AML-193 (cell line): ENCODE data around the gene CRABP1.
A peak's percentile ranks its signal among the peaks of the same experiment; 100 is the strongest.
"Not testable (repeated sequence)": the region's sequence is repeated elsewhere in the genome, so short reads cannot be mapped to it uniquely, and the experiment has no call there.

ENCODE experiments used
- DNase-seq, 2 experiments: peaks; one replicate each; lab custom pipeline; 2025; lab: John Stamatoyannopoulos, UW

The CRABP1 gene

GRCh38 chr15:78374436-78375393 is 34.6 kb downstream of the CRABP1 start:
- DNase-seq, result peak; percentile 24 to 49

GRCh38 chr15:78380143-78380542 is 40.0 kb downstream of the CRABP1 start:
- not testable (repeated sequence) for DNase-seq

- DNase-seq, result no peak
These were observed 42.1 kb downstream of the CRABP1 start for GRCh38 chr15:78382114-78382880.

- no peak for DNase-seq
These were observed 44.5 kb downstream of the CRABP1 start for GRCh38 chr15:78384651-78385050.

- DNase-seq, result no peak
These were observed 47.3 kb downstream of the CRABP1 start for GRCh38 chr15:78387246-78388037.

- no peak for DNase-seq
These were observed 48.7 kb downstream of the CRABP1 start for GRCh38 chr15:78388865-78389264.

GRCh38 chr15:78389322-78389721 is 49.2 kb downstream of the CRABP1 start:
- no peak for DNase-seq

GRCh38 chr15:78389738-78390137 is 49.6 kb downstream of the CRABP1 start:
- DNase-seq, result no peak

- no peak for DNase-seq
These were observed 50.1 kb downstream of the CRABP1 start for GRCh38 chr15:78390242-78390641.

- no peak for DNase-seq
These were observed 50.7 kb downstream of the CRABP1 start for GRCh38 chr15:78390826-78391225.

- no peak for DNase-seq
These were observed 51.6 kb downstream of the CRABP1 start for GRCh38 chr15:78391781-78392180.

- no peak for DNase-seq
These were observed 52.3 kb downstream of the CRABP1 start for GRCh38 chr15:78392430-78392829.

- no peak for DNase-seq
These were observed 53.0 kb downstream of the CRABP1 start for GRCh38 chr15:78393137-78393536.

- no peak for DNase-seq
These were observed 53.9 kb downstream of the CRABP1 start for GRCh38 chr15:78394026-78394425.

- DNase-seq, result no peak
These were observed 54.9 kb downstream of the CRABP1 start for GRCh38 chr15:78394981-78395616.

GRCh38 chr15:78396186-78396814 is 56.1 kb downstream of the CRABP1 start:
- no peak for DNase-seq

- DNase-seq, result no peak
These were observed 56.8 kb downstream of the CRABP1 start for GRCh38 chr15:78396976-78397375.

- no peak for DNase-seq
These were observed 57.2 kb downstream of the CRABP1 start for GRCh38 chr15:78397382-78397781.
